Measurements from ENCODE around the gene DMRT2.

The DMRT2 gene

GRCh38 chr9:1024112-1024511, 26.0 kb upstream of the DMRT2 start:
- Histone ChIP-seq H3K4me3 (ENCODE audit: low read length) (no peak overlapping the region), H3K27me3 (ENCODE audit: insufficient read depth, low read length) (peaks cover 32% of the 10 kb centered on the region), H3K36me3 (ENCODE audit: insufficient read depth, low read length) (no peaks in the 10 kb centered on the region), H3K4me1 (ENCODE audit: insufficient read depth, low read length) (no peaks in the 10 kb centered on the region), H3K9ac (ENCODE audit: low read depth, low read length) (no peak overlapping the region), H3K9me3 (ENCODE audit: insufficient read depth, low read depth, low read length) (peaks cover 5% of the 10 kb centered on the region; the same call in 1 of the 2 replicates), H3K27ac (ENCODE audit: low read depth, low read length) (no peak overlapping the region)
- 87% methylated on average over 1 of the region's 1 CpG for WGBS

GRCh38 chr9:1025131-1025530, 25.0 kb upstream of the DMRT2 start:
- no peak overlapping the region for H3K27ac ChIP-seq (ENCODE audit: low read depth, low read length)
- H3K9me3 ChIP-seq (ENCODE audit: insufficient read depth, low read depth, low read length), result peaks cover 5% of the 10 kb centered on the region; the same call in 1 of the 2 replicates
- H3K36me3 ChIP-seq (ENCODE audit: insufficient read depth, low read length), result no peaks in the 10 kb centered on the region
- H3K9ac ChIP-seq (ENCODE audit: low read depth, low read length), result no peak overlapping the region
- WGBS, result 30% methylated on average over 8 of the region's 8 CpGs
- H3K27me3 ChIP-seq (ENCODE audit: insufficient read depth, low read length), result peaks cover 42% of the 10 kb centered on the region
- no peaks in the 10 kb centered on the region for H3K4me1 ChIP-seq (ENCODE audit: insufficient read depth, low read length)
- no peak overlapping the region for H3K4me3 ChIP-seq (ENCODE audit: low read length)

GRCh38 chr9:1026219-1026618, 23.9 kb upstream of the DMRT2 start:
- Histone ChIP-seq H3K9me3 (ENCODE audit: insufficient read depth, low read depth, low read length) (peaks cover 5% of the 10 kb centered on the region; the same call in 1 of the 2 replicates), H3K27me3 (ENCODE audit: insufficient read depth, low read length) (peaks cover 51% of the 10 kb centered on the region), H3K27ac (ENCODE audit: low read depth, low read length) (no peak overlapping the region), H3K4me1 (ENCODE audit: insufficient read depth, low read length) (no peaks in the 10 kb centered on the region), H3K36me3 (ENCODE audit: insufficient read depth, low read length) (no peaks in the 10 kb centered on the region), H3K4me3 (ENCODE audit: low read length) (no peak overlapping the region), H3K9ac (ENCODE audit: low read depth, low read length) (no peak overlapping the region)

GRCh38 chr9:1028501-1029190, 21.5 kb upstream of the DMRT2 start:
- WGBS, result 86% methylated on average over 8 of the region's 8 CpGs

GRCh38 chr9:1031951-1032601, 18.1 kb upstream of the DMRT2 start:
- Histone ChIP-seq H3K4me1 (ENCODE audit: insufficient read depth, low read length) (no peaks in the 10 kb centered on the region), H3K9me3 (ENCODE audit: insufficient read depth, low read depth, low read length) (no peaks in the 10 kb centered on the region), H3K27ac (ENCODE audit: low read depth, low read length) (no peak overlapping the region), H3K4me3 (ENCODE audit: low read length) (no peak overlapping the region), H3K9ac (ENCODE audit: low read depth, low read length) (no peak overlapping the region), H3K36me3 (ENCODE audit: insufficient read depth, low read length) (no peaks in the 10 kb centered on the region), H3K27me3 (ENCODE audit: insufficient read depth, low read length) (peaks cover 92% of the 10 kb centered on the region)
- WGBS, result 82% methylated on average over 14 of the region's 14 CpGs

More at GRCh38 chr9:1028501-1029190, 21.5 kb upstream of the DMRT2 start:
- peaks cover 75% of the 10 kb centered on the region for H3K27me3 ChIP-seq (ENCODE audit: insufficient read depth, low read length)
- H3K4me3 ChIP-seq (ENCODE audit: low read length), result no peak overlapping the region
- no peak overlapping the region for H3K9ac ChIP-seq (ENCODE audit: low read depth, low read length)
- no peaks in the 10 kb centered on the region for H3K4me1 ChIP-seq (ENCODE audit: insufficient read depth, low read length)
- H3K27ac ChIP-seq (ENCODE audit: low read depth, low read length), result no peak overlapping the region
- H3K9me3 ChIP-seq (ENCODE audit: insufficient read depth, low read depth, low read length), result no peaks in the 10 kb centered on the region
- H3K36me3 ChIP-seq (ENCODE audit: insufficient read depth, low read length), result no peaks in the 10 kb centered on the region

GRCh38 chr9:1034271-1034670, 15.9 kb upstream of the DMRT2 start:
- Histone ChIP-seq H3K9ac (ENCODE audit: low read depth, low read length) (no peak overlapping the region), H3K9me3 (ENCODE audit: insufficient read depth, low read depth, low read length) (no peaks in the 10 kb centered on the region), H3K27me3 (ENCODE audit: insufficient read depth, low read length) (peaks cover 95% of the 10 kb centered on the region), H3K4me3 (ENCODE audit: low read length) (no peak overlapping the region), H3K4me1 (ENCODE audit: insufficient read depth, low read length) (no peaks in the 10 kb centered on the region), H3K36me3 (ENCODE audit: insufficient read depth, low read length) (no peaks in the 10 kb centered on the region), H3K27ac (ENCODE audit: low read depth, low read length) (no peak overlapping the region)
- WGBS, result 100% methylated on average over 2 of the region's 3 CpGs

- Histone ChIP-seq H3K9me3 (ENCODE audit: insufficient read depth, low read depth, low read length) (no peaks in the 10 kb centered on the region), H3K4me1 (ENCODE audit: insufficient read depth, low read length) (no peaks in the 10 kb centered on the region), H3K27me3 (ENCODE audit: insufficient read depth, low read length) (peaks cover 99% of the 10 kb centered on the region), H3K4me3 (ENCODE audit: low read length) (no peak overlapping the region), H3K9ac (ENCODE audit: low read depth, low read length) (no peak overlapping the region), H3K36me3 (ENCODE audit: insufficient read depth, low read length) (no peaks in the 10 kb centered on the region), H3K27ac (ENCODE audit: low read depth, low read length) (no peak overlapping the region)
- 69% methylated on average over 4 of the region's 4 CpGs for WGBS
Observed at GRCh38 chr9:1039589-1039988, 10.6 kb upstream of the DMRT2 start.

GRCh38 chr9:1042466-1042865, 7.7 kb upstream of the DMRT2 start:
- Histone ChIP-seq H3K4me3 (ENCODE audit: low read length) (peak overlapping the region; percentile 48), H3K9ac (ENCODE audit: low read depth, low read length) (no peak overlapping the region), H3K27ac (ENCODE audit: low read depth, low read length) (no peak overlapping the region), H3K36me3 (ENCODE audit: insufficient read depth, low read length) (no peaks in the 10 kb centered on the region), H3K4me1 (ENCODE audit: insufficient read depth, low read length) (peaks cover 4% of the 10 kb centered on the region), H3K9me3 (ENCODE audit: insufficient read depth, low read depth, low read length) (no peaks in the 10 kb centered on the region), H3K27me3 (ENCODE audit: insufficient read depth, low read length) (peaks cover 100% of the 10 kb centered on the region)
- WGBS, result 1% methylated on average over 45 of the region's 45 CpGs

GRCh38 chr9:1044643-1045042, 5.5 kb upstream of the DMRT2 start:
- Histone ChIP-seq H3K4me1 (ENCODE audit: insufficient read depth, low read length) (peaks cover 4% of the 10 kb centered on the region), H3K27ac (ENCODE audit: low read depth, low read length) (no peak overlapping the region), H3K27me3 (ENCODE audit: insufficient read depth, low read length) (peaks cover 100% of the 10 kb centered on the region), H3K9me3 (ENCODE audit: insufficient read depth, low read depth, low read length) (no peaks in the 10 kb centered on the region), H3K4me3 (ENCODE audit: low read length) (no peak overlapping the region), H3K9ac (ENCODE audit: low read depth, low read length) (no peak overlapping the region), H3K36me3 (ENCODE audit: insufficient read depth, low read length) (no peaks in the 10 kb centered on the region)
- WGBS, result 12% methylated on average over 11 of the region's 11 CpGs

- H3K4me1 ChIP-seq (ENCODE audit: insufficient read depth, low read length), result peaks cover 4% of the 10 kb centered on the region
- no peaks in the 10 kb centered on the region for H3K9me3 ChIP-seq (ENCODE audit: insufficient read depth, low read depth, low read length)
- no peaks in the 10 kb centered on the region for H3K36me3 ChIP-seq (ENCODE audit: insufficient read depth, low read length)
- H3K27me3 ChIP-seq (ENCODE audit: insufficient read depth, low read length), result peaks cover 100% of the 10 kb centered on the region
- no peak overlapping the region for H3K9ac ChIP-seq (ENCODE audit: low read depth, low read length)
- peak overlapping the region; percentile 22 for H3K4me3 ChIP-seq (ENCODE audit: low read length)
- 6% methylated on average over 36 of the region's 36 CpGs for WGBS
- no peak overlapping the region for H3K27ac ChIP-seq (ENCODE audit: low read depth, low read length)
Observed at GRCh38 chr9:1046639-1047572, 3.3 kb upstream of the DMRT2 start.

Data from HUES64 (cell line).